Keratinocyte (primary cell): ENCODE measurements around the gene ZNF362. TPM values are rescaled to one million over a fixed set of nuclear protein-coding genes. Genes with fewer than 3 reads are reported as not detected.

ENCODE experiments used
- DNase-seq: peaks from one replicate; pipeline ENCODE4 v3.0.0-alpha.2; 2011; ENCODE audit warnings: low read depth, missing footprints, low spot score
- FAIRE-seq: peaks from 2 replicates; lab custom pipeline; 2011; peaks lifted over from hg19 to GRCh38; lab: Jason Lieb, UNC
- H2AFZ ChIP-seq: 2 replicates; pipeline ENCODE4 v1.6.0; 2012; ENCODE audit warnings: low read length, control low read depth, inconsistent platforms; ENCODE audit not compliant: control insufficient read depth
- H3K27ac ChIP-seq: 2 replicates; pipeline ENCODE4 v1.5.1; 2011; ENCODE audit warnings: low read length; ENCODE audit not compliant: control insufficient read depth, insufficient read depth
- H3K27me3 ChIP-seq: 3 replicates; pipeline ENCODE4 v1.6.0; 2011; ENCODE audit warnings: low read length; ENCODE audit not compliant: control insufficient read depth, insufficient read depth; ENCODE audit errors: extremely low read depth
- H3K36me3 ChIP-seq, 2 experiments: 2 replicates in 1 of 2; 3 replicates in 1 of 2; pipeline ENCODE4 v1.5.1; 2011; ENCODE audit warnings: low read length in 2 of 2, mild to moderate bottlenecking in 1 of 2; ENCODE audit not compliant: control insufficient read depth in 2 of 2, insufficient read depth in 2 of 2; ENCODE audit errors: extremely low read depth in 1 of 2
- H3K4me1 ChIP-seq: 3 replicates; pipeline ENCODE4 v1.5.1; 2011; ENCODE audit warnings: low read length; ENCODE audit not compliant: control insufficient read depth, insufficient read depth; ENCODE audit errors: extremely low read depth
- H3K4me2 ChIP-seq: 3 replicates; pipeline ENCODE4 v1.6.0; 2011; ENCODE audit warnings: low read depth, low read length; ENCODE audit not compliant: control insufficient read depth, insufficient read depth; ENCODE audit errors: extremely low read depth
- H3K4me3 ChIP-seq, 3 experiments: fragments of 200-600 bp in 1 of 3; sonication (generic) in 1 of 3; 2 replicates in 2 of 3; 3 replicates in 1 of 3; pipeline ENCODE4 v1.5.1; 2011 to 2016; ENCODE audit warnings: low read length in 3 of 3, mild to moderate bottlenecking in 3 of 3, control low read depth in 2 of 3, inconsistent platforms in 1 of 3, low read depth in 1 of 3, mixed read lengths in 1 of 3, mixed run types in 1 of 3, moderate library complexity in 1 of 3; ENCODE audit not compliant: control insufficient read depth in 2 of 3, insufficient read depth in 2 of 3; ENCODE audit errors: extremely low read depth in 1 of 3
- H3K79me2 ChIP-seq: 2 replicates; pipeline ENCODE4 v1.6.0; 2012; ENCODE audit warnings: low read length; ENCODE audit not compliant: control insufficient read depth, insufficient read depth
- H3K9ac ChIP-seq: 3 replicates; pipeline ENCODE4 v1.6.0; 2011; ENCODE audit warnings: low read length; ENCODE audit not compliant: control insufficient read depth, insufficient read depth; ENCODE audit errors: extremely low read depth
- H3K9me1 ChIP-seq: 3 replicates; pipeline ENCODE4 v1.6.0; 2011; ENCODE audit warnings: low read length; ENCODE audit not compliant: control insufficient read depth, insufficient read depth; ENCODE audit errors: extremely low read depth
- H3K9me3 ChIP-seq: 2 replicates; pipeline ENCODE4 v1.5.1; 2012; ENCODE audit warnings: low read depth, low read length; ENCODE audit not compliant: control insufficient read depth
- H4K20me1 ChIP-seq: 3 replicates; pipeline ENCODE4 v1.6.0; 2011; ENCODE audit warnings: low read length; ENCODE audit not compliant: control insufficient read depth, insufficient read depth; ENCODE audit errors: extremely low read depth
- CTCF ChIP-seq, 3 experiments: IDR thresholded peaks in 1 of 3; conservative IDR thresholded peaks in 1 of 3; optimal IDR thresholded peaks in 1 of 3; 2 replicates in 2 of 3; 3 replicates in 1 of 3; pipeline versions ENCODE3 to v1.5.1; 2011; ENCODE audit warnings: low read length in 3 of 3, mild to moderate bottlenecking in 3 of 3, moderate library complexity in 2 of 3, control low read depth in 1 of 3, inconsistent platforms in 1 of 3; ENCODE audit not compliant: insufficient read depth in 2 of 3; ENCODE audit errors: extremely low read depth in 1 of 3
- EZH2 ChIP-seq: IDR thresholded peaks from one replicate; pipeline ENCODE4 v1.6.1; 2012; ENCODE audit warnings: inconsistent platforms, mild to moderate bottlenecking, low read length, moderate library complexity
- dilution Hi-C: fragments of 300-500 bp; cut with MboI; formaldehyde crosslinking; loops from one replicate; pipeline ENCODE4 v1.7.0; 2020; ENCODE audit warnings: low sequenced_read_pairs; ENCODE audit not compliant: extremely low pct_ligation_motif_present
- polyA plus RNA-seq, 5 experiments: library from polyadenylated mRNA; depleted of rRNA in 3 of 5; stranded (reverse) in 3 of 5; stranded (forward) in 1 of 5; unstranded in 1 of 5; fragments of >200 nt; gene quantifications; 1 replicate in 1 of 5; 2 replicates in 3 of 5; 3 replicates in 1 of 5; pipeline versions ENCODE4 v1.2.1 to v1.2.3, GENCODE V29; 2011 to 2012; ENCODE audit warnings: missing spikeins in 2 of 5, low read depth in 1 of 5, low replicate concordance in 1 of 5

ZNF362 gene
- polyA plus RNA-seq, 1 donor (not counting 4 experiments of a cell fraction or from before 2014, with no cell fraction given), result 2.2 TPM

- FAIRE-seq (no peak), DNase-seq (no peak)
- H3K36me3 ChIP-seq, result no peaks in the 10 kb centered on the region
These were observed 8.0 kb upstream of the ZNF362 start for GRCh38 chr1:33248244-33248643.

GRCh38 chr1:33249422-33249821 is 6.9 kb upstream of the ZNF362 start:
- H3K36me3 ChIP-seq, result no peaks in the 10 kb centered on the region
- DNase-seq, result no peak
- H3K9ac ChIP-seq, result no peak overlapping the region
- no peak overlapping the region for H3K27ac ChIP-seq
- no peaks in the 10 kb centered on the region for H3K27me3 ChIP-seq
- no peak for TF ChIP-seq EZH2
- TF ChIP-seq CTCF (optimal IDR thresholded peaks at IDR 0.05 in 1 of 3, IDR thresholded peaks at IDR 0.05 in 1 of 3, conservative IDR thresholded peaks at IDR 0.05 in 1 of 3; ENCODE audit: extremely low read depth in 1 of 3, insufficient read depth in 2 of 3, low read length in 3 of 3), result no peak
- FAIRE-seq, result no peak
- no peak overlapping the region for H3K4me3 ChIP-seq
- H4K20me1 ChIP-seq, result no peaks in the 10 kb centered on the region
- no peak overlapping the region for H2AFZ ChIP-seq
- no peak overlapping the region for H3K4me2 ChIP-seq
- no peaks in the 10 kb centered on the region for H3K9me3 ChIP-seq
- H3K79me2 ChIP-seq, result no peaks in the 10 kb centered on the region
- peaks cover 3% of the 10 kb centered on the region for H3K4me1 ChIP-seq
- no peaks in the 10 kb centered on the region for H3K9me1 ChIP-seq
- dilution Hi-C loops, result no loop called here

More at GRCh38 chr1:33248244-33248643, 8.0 kb upstream of the ZNF362 start:
- Histone ChIP-seq H3K79me2 (no peaks in the 10 kb centered on the region), H3K9me1 (no peaks in the 10 kb centered on the region), H4K20me1 (no peaks in the 10 kb centered on the region), H3K4me2 (no peak overlapping the region), H3K4me3 (no peak overlapping the region), H3K27me3 (no peaks in the 10 kb centered on the region), H2AFZ (no peak overlapping the region), H3K9ac (no peak overlapping the region), H3K27ac (no peak overlapping the region), H3K9me3 (no peaks in the 10 kb centered on the region), H3K4me1 (peaks cover 10% of the 10 kb centered on the region)
- dilution Hi-C loops, result no loop called here
- TF ChIP-seq EZH2 (no peak), CTCF (optimal IDR thresholded peaks at IDR 0.05 in 1 of 3, IDR thresholded peaks at IDR 0.05 in 1 of 3, conservative IDR thresholded peaks at IDR 0.05 in 1 of 3; ENCODE audit: extremely low read depth in 1 of 3, insufficient read depth in 2 of 3, low read length in 3 of 3) (no peak)
